WTC11 (cell line): ENCODE data around the gene ELP5. TPM values are rescaled to one million over a fixed set of nuclear protein-coding genes. Genes with fewer than 3 reads are reported as not detected.

ENCODE experiments used
- ATAC-seq: fragments of 200-7000 bp; cut with Tn5 transposase; 2 replicates; pipeline ENCODE4 v1.10.0; 2021; ENCODE audit warnings: mild to moderate bottlenecking, moderate library complexity
- CTCF ChIA-PET: fragments of 300-600 bp; sonication (Branson Sonifier 250); formaldehyde crosslinking; loops from one replicate; lab custom pipeline; 2021; ENCODE audit warnings: antibody characterized with exemption; lab: Charles Lee
- POLR2A ChIA-PET: fragments of 350-600 bp; sonication (Branson Sonifier 250); formaldehyde crosslinking; loops from one replicate; lab custom pipeline; 2021; ENCODE audit warnings: antibody characterized with exemption; lab: Charles Lee
- DNase-seq: peaks from one replicate; pipeline ENCODE4 v3.0.0; 2021; ENCODE audit warnings: low spot score
- H3K27ac Mint-ChIP-seq: 2 replicates; pipeline ENCODE4 v1.8.0; 2021; ENCODE audit warnings: mixed read lengths
- H3K27me3 Mint-ChIP-seq: 2 replicates; pipeline ENCODE4 v1.8.0; 2021; ENCODE audit warnings: low read depth, mild to moderate bottlenecking, moderate library complexity, mixed read lengths
- H3K36me3 Mint-ChIP-seq: 2 replicates; pipeline ENCODE4 v1.8.0; 2021; ENCODE audit warnings: mixed read lengths
- H3K4me1 Mint-ChIP-seq: 2 replicates; pipeline ENCODE4 v1.8.0; 2022; ENCODE audit warnings: mixed read lengths
- H3K4me3 Mint-ChIP-seq: 2 replicates; pipeline ENCODE4 v1.8.0; 2021; ENCODE audit warnings: mild to moderate bottlenecking, moderate library complexity, mixed read lengths
- H3K9me3 Mint-ChIP-seq: 2 replicates; pipeline ENCODE4 v1.8.0; 2021; ENCODE audit warnings: mixed read lengths
- CREM ChIP-seq: sonication (generic); formaldehyde crosslinking; IDR thresholded peaks from 2 replicates; pipeline ENCODE4 v1.8.1; 2022; ENCODE audit warnings: mild to moderate bottlenecking, missing genetic modification reagents, moderate library complexity
- ELF4 ChIP-seq: sonication (generic); formaldehyde crosslinking; IDR thresholded peaks from 2 replicates; pipeline ENCODE4 v1.8.1; 2022; ENCODE audit warnings: low read depth, mild to moderate bottlenecking, moderate library complexity, missing genetic modification reagents
- EMX1 ChIP-seq: fragments of 250-450 bp; sonication (Bioruptor Pico); IDR thresholded peaks from 2 replicates; pipeline ENCODE4 v1.8.0; 2021; ENCODE audit warnings: mild to moderate bottlenecking
- GABPB1 ChIP-seq: sonication (generic); formaldehyde crosslinking; IDR thresholded peaks from 2 replicates; pipeline ENCODE4 v1.8.1; 2023; ENCODE audit warnings: mild to moderate bottlenecking, missing genetic modification reagents
- JUN ChIP-seq: sonication (generic); formaldehyde crosslinking; IDR thresholded peaks from 2 replicates; pipeline ENCODE4 v1.8.0; 2023; ENCODE audit warnings: mild to moderate bottlenecking, missing genetic modification reagents
- MXD4 ChIP-seq: fragments of 250-450 bp; sonication (Bioruptor Pico); IDR thresholded peaks from 2 replicates; pipeline ENCODE4 v1.8.0; 2021; ENCODE audit warnings: mild to moderate bottlenecking, moderate library complexity, borderline replicate concordance
- NFE2L1 ChIP-seq: sonication (generic); formaldehyde crosslinking; IDR thresholded peaks from 2 replicates; pipeline ENCODE4 v1.8.1; 2023; ENCODE audit warnings: missing genetic modification reagents
- SMAD3 ChIP-seq: sonication (generic); formaldehyde crosslinking; IDR thresholded peaks from 2 replicates; pipeline ENCODE4 v1.8.0; 2022; ENCODE audit warnings: missing genetic modification reagents, mild to moderate bottlenecking, borderline replicate concordance
- ZNF138 ChIP-seq: sonication (generic); formaldehyde crosslinking; conservative IDR thresholded peaks from 2 replicates; pipeline ENCODE4 v1.8.1; 2022; ENCODE audit warnings: mild to moderate bottlenecking, moderate library complexity, missing genetic modification reagents
- ZNF416 ChIP-seq: fragments of 250-450 bp; sonication (Bioruptor Pico); IDR thresholded peaks from 2 replicates; pipeline ENCODE4 v1.9.0; 2021; ENCODE audit warnings: mild to moderate bottlenecking, inconsistent platforms
- total RNA-seq: library from RNA; stranded (reverse); gene quantifications from 3 replicates; pipeline ENCODE4 v1.2.3, GENCODE V29; 2021
- TF ChIP-seq, protein P1 (sequence below): fragments of 250-450 bp; sonication (Bioruptor Pico); IDR thresholded peaks from 2 replicates; pipeline ENCODE4 v1.9.0; 2021; ENCODE audit warnings: mild to moderate bottlenecking, borderline replicate concordance
- TF ChIP-seq, protein P2 (sequence below): sonication (generic); formaldehyde crosslinking; IDR thresholded peaks from 2 replicates; pipeline ENCODE4 v1.8.1; 2022; ENCODE audit warnings: mild to moderate bottlenecking, moderate library complexity, missing genetic modification reagents
- TF ChIP-seq, protein P3 (sequence below): sonication (generic); formaldehyde crosslinking; IDR thresholded peaks from 2 replicates; pipeline ENCODE4 v1.8.1; 2022; ENCODE audit warnings: mild to moderate bottlenecking, missing genetic modification reagents, moderate library complexity, borderline replicate concordance
- TF ChIP-seq, protein P4 (sequence below): sonication (generic); formaldehyde crosslinking; IDR thresholded peaks from 2 replicates; pipeline ENCODE4 v1.8.0; 2022; ENCODE audit warnings: mild to moderate bottlenecking, missing genetic modification reagents
- TF ChIP-seq, protein P5 (sequence below): fragments of 250-450 bp; sonication (Bioruptor Pico); IDR thresholded peaks from 2 replicates; pipeline ENCODE4 v2.1.2; 2022; ENCODE audit warnings: mild to moderate bottlenecking, moderate library complexity
- TF ChIP-seq, protein P6 (sequence below): sonication (generic); formaldehyde crosslinking; IDR thresholded peaks from 2 replicates; pipeline ENCODE4 v1.8.0; 2022; ENCODE audit warnings: missing genetic modification reagents
- TF ChIP-seq, protein P7 (sequence below): sonication (generic); formaldehyde crosslinking; IDR thresholded peaks from 2 replicates; pipeline ENCODE4 v1.8.1; 2023; ENCODE audit warnings: mild to moderate bottlenecking, missing genetic modification reagents, borderline replicate concordance

ELP5 gene
- total RNA-seq, 1 experiment from 2014 or later, result 101 TPM

DNA sequence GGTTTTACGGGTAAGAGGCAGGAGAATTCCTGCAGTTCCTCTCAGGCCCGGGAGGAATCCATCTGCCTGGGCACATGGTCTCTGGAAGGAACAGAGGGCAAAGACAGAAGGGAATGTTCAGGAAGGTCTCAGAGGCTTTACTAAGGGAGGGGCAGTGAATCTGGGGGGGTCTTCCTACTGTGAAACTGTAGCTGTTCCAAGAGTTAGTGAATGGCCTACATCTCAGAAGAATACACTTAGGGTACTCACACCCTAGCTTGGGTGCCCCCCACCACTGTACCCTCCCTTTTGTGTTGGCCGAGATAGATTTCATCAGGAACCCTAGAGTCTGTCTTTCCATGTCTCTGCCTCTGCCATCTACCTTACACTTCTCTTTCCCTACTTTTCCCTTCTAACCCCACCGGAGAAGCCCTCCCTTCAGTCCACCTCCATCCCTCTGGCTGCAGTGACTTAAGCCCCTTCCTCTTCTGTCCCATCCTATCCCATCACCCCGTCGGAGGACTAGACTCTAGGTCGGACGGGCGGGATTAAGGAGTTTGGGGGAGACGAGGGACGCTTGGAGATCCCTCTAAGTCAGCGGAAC, 32.7 kb upstream of the ELP5 start (continued):
- TF ChIP-seq, protein P1, sequence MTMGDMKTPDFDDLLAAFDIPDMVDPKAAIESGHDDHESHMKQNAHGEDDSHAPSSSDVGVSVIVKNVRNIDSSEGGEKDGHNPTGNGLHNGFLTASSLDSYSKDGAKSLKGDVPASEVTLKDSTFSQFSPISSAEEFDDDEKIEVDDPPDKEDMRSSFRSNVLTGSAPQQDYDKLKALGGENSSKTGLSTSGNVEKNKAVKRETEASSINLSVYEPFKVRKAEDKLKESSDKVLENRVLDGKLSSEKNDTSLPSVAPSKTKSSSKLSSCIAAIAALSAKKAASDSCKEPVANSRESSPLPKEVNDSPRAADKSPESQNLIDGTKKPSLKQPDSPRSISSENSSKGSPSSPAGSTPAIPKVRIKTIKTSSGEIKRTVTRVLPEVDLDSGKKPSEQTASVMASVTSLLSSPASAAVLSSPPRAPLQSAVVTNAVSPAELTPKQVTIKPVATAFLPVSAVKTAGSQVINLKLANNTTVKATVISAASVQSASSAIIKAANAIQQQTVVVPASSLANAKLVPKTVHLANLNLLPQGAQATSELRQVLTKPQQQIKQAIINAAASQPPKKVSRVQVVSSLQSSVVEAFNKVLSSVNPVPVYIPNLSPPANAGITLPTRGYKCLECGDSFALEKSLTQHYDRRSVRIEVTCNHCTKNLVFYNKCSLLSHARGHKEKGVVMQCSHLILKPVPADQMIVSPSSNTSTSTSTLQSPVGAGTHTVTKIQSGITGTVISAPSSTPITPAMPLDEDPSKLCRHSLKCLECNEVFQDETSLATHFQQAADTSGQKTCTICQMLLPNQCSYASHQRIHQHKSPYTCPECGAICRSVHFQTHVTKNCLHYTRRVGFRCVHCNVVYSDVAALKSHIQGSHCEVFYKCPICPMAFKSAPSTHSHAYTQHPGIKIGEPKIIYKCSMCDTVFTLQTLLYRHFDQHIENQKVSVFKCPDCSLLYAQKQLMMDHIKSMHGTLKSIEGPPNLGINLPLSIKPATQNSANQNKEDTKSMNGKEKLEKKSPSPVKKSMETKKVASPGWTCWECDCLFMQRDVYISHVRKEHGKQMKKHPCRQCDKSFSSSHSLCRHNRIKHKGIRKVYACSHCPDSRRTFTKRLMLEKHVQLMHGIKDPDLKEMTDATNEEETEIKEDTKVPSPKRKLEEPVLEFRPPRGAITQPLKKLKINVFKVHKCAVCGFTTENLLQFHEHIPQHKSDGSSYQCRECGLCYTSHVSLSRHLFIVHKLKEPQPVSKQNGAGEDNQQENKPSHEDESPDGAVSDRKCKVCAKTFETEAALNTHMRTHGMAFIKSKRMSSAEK, result no peak
- TF ChIP-seq EMX1 (no peak), NFE2L1 (CRISPR knock-in tag) (no peak), MXD4 (CRISPR knock-in tag) (no peak)
- TF ChIP-seq, protein P2, sequence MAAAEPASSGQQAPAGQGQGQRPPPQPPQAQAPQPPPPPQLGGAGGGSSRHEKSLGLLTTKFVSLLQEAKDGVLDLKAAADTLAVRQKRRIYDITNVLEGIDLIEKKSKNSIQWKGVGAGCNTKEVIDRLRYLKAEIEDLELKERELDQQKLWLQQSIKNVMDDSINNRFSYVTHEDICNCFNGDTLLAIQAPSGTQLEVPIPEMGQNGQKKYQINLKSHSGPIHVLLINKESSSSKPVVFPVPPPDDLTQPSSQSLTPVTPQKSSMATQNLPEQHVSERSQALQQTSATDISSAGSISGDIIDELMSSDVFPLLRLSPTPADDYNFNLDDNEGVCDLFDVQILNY (CRISPR knock-in tag), result no peak
- TF ChIP-seq, protein P3, sequence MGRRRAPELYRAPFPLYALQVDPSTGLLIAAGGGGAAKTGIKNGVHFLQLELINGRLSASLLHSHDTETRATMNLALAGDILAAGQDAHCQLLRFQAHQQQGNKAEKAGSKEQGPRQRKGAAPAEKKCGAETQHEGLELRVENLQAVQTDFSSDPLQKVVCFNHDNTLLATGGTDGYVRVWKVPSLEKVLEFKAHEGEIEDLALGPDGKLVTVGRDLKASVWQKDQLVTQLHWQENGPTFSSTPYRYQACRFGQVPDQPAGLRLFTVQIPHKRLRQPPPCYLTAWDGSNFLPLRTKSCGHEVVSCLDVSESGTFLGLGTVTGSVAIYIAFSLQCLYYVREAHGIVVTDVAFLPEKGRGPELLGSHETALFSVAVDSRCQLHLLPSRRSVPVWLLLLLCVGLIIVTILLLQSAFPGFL (CRISPR knock-in tag), result no peak

DNA sequence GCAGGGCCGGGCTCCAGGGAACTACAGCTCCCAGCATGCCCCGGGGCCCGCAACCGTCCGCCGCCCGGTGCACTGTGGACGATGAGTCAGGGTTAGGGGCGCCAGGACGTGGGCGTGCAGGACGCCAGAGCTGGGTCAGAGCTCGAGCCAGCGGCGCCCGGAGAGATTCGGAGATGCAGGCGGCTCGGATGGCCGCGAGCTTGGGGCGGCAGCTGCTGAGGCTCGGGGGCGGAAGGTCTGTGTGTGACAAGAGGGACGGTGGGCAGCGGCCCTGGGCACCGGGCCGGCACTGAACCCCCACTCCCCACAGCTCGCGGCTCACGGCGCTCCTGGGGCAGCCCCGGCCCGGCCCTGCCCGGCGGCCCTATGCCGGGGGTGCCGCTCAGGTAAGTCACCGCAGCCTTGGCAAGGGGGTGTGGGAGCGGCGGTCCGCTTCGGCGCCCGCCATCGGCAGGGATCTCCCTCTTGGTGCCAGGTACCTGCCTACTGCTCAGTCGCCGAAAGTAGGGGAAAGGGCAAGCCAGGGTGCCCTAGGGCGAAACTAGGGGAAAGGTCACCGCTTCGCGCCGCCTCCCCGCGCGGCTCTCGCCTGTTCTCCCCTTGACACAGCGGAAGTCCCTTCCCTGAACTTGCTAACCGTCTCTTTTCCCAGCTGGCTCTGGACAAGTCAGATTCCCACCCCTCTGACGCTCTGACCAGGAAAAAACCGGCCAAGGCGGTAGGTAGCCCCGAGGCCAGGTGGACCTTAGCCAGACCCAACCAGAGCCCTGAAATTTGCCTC, 32.0 kb upstream of the ELP5 start, which contains the start of the genes ACADVL and DLG4:
ACADVL (plus strand) TSS at position 127 of the 781 bp plus-strand sequence; CDS start at position 174, 47 bp downstream.
DLG4 (minus strand) TSS at position 25 of the 781 bp plus-strand sequence.
- H3K4me1 Mint-ChIP-seq, result peaks cover 48% of the 10 kb centered on the region
- H3K27me3 Mint-ChIP-seq, result peaks cover 4% of the 10 kb centered on the region; the same call in 1 of the 2 replicates
- DNase-seq, result peak; percentile 90
- H3K27ac Mint-ChIP-seq, result peak within 1 kb of the TSS; percentile 93
- H3K9me3 Mint-ChIP-seq, result no peaks in the 10 kb centered on the region
- peak; percentile 58 for ATAC-seq
- CTCF ChIA-PET, result interaction anchor here (0.6 to 4.8 kb wide), 21 partner anchors 10 to 341 kb away, joined by 3 to 36 read pairs (median 4); partner anchors contain the start of genes ACAP1, DVL2, GABARAP and PHF23
- H3K36me3 Mint-ChIP-seq, result peaks cover 11% of the 10 kb centered on the region
- peak within 1 kb of the TSS; percentile 89 for H3K4me3 Mint-ChIP-seq
- POLR2A ChIA-PET, result interaction anchor here (0.6 to 2.1 kb wide), 16 partner anchors 8 to 184 kb away, joined by 3 to 9 read pairs (median 4); partner anchors contain the start of genes CTDNEP1, DVL2, GABARAP and PHF23
- TF ChIP-seq GABPB1 (CRISPR knock-in tag) (peak; percentile 60; the same call in 1 of the 2 replicates), CREM (CRISPR knock-in tag) (peak; percentile 57; the same call in 1 of the 2 replicates), ZNF416 (CRISPR knock-in tag) (peak; percentile 89), JUN (CRISPR knock-in tag) (no peak; the same call in 1 of the 2 replicates), SMAD3 (CRISPR knock-in tag) (0 out of 2 replicates have a peak, but pooled peaks have one; percentile 19), ZNF138 (CRISPR knock-in tag) (no peak), ELF4 (0 out of 2 replicates have a peak, but pooled peaks have one; percentile 18), EMX1 (0 out of 2 replicates have a peak, but pooled peaks have one; percentile 52)
- TF ChIP-seq, protein P4, sequence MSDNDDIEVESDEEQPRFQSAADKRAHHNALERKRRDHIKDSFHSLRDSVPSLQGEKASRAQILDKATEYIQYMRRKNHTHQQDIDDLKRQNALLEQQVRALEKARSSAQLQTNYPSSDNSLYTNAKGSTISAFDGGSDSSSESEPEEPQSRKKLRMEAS, result peak; percentile 16
- TF ChIP-seq, protein P5, sequence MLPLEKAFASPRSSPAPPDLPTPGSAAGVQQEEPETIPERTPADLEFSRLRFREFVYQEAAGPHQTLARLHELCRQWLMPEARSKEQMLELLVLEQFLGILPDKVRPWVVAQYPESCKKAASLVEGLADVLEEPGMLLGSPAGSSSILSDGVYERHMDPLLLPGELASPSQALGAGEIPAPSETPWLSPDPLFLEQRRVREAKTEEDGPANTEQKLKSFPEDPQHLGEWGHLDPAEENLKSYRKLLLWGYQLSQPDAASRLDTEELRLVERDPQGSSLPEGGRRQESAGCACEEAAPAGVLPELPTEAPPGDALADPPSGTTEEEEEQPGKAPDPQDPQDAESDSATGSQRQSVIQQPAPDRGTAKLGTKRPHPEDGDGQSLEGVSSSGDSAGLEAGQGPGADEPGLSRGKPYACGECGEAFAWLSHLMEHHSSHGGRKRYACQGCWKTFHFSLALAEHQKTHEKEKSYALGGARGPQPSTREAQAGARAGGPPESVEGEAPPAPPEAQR, result no peak
- TF ChIP-seq, protein P6, sequence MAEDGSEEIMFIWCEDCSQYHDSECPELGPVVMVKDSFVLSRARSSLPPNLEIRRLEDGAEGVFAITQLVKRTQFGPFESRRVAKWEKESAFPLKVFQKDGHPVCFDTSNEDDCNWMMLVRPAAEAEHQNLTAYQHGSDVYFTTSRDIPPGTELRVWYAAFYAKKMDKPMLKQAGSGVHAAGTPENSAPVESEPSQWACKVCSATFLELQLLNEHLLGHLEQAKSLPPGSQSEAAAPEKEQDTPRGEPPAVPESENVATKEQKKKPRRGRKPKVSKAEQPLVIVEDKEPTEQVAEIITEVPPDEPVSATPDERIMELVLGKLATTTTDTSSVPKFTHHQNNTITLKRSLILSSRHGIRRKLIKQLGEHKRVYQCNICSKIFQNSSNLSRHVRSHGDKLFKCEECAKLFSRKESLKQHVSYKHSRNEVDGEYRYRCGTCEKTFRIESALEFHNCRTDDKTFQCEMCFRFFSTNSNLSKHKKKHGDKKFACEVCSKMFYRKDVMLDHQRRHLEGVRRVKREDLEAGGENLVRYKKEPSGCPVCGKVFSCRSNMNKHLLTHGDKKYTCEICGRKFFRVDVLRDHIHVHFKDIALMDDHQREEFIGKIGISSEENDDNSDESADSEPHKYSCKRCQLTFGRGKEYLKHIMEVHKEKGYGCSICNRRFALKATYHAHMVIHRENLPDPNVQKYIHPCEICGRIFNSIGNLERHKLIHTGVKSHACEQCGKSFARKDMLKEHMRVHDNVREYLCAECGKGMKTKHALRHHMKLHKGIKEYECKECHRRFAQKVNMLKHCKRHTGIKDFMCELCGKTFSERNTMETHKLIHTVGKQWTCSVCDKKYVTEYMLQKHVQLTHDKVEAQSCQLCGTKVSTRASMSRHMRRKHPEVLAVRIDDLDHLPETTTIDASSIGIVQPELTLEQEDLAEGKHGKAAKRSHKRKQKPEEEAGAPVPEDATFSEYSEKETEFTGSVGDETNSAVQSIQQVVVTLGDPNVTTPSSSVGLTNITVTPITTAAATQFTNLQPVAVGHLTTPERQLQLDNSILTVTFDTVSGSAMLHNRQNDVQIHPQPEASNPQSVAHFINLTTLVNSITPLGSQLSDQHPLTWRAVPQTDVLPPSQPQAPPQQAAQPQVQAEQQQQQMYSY (CRISPR knock-in tag), result peak; percentile 76
- TF ChIP-seq, protein P7, sequence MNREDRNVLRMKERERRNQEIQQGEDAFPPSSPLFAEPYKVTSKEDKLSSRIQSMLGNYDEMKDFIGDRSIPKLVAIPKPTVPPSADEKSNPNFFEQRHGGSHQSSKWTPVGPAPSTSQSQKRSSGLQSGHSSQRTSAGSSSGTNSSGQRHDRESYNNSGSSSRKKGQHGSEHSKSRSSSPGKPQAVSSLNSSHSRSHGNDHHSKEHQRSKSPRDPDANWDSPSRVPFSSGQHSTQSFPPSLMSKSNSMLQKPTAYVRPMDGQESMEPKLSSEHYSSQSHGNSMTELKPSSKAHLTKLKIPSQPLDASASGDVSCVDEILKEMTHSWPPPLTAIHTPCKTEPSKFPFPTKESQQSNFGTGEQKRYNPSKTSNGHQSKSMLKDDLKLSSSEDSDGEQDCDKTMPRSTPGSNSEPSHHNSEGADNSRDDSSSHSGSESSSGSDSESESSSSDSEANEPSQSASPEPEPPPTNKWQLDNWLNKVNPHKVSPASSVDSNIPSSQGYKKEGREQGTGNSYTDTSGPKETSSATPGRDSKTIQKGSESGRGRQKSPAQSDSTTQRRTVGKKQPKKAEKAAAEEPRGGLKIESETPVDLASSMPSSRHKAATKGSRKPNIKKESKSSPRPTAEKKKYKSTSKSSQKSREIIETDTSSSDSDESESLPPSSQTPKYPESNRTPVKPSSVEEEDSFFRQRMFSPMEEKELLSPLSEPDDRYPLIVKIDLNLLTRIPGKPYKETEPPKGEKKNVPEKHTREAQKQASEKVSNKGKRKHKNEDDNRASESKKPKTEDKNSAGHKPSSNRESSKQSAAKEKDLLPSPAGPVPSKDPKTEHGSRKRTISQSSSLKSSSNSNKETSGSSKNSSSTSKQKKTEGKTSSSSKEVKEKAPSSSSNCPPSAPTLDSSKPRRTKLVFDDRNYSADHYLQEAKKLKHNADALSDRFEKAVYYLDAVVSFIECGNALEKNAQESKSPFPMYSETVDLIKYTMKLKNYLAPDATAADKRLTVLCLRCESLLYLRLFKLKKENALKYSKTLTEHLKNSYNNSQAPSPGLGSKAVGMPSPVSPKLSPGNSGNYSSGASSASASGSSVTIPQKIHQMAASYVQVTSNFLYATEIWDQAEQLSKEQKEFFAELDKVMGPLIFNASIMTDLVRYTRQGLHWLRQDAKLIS, result 0 out of 2 replicates have a peak, but pooled peaks have one; percentile 26
